Astrocyte (in vitro differentiated cells and primary cell): ENCODE data around the gene KRT37.

Source experiments
- CTCF ChIP-seq: IDR thresholded peaks from 2 replicates; pipeline ENCODE4 v1.5.1; 2011; ENCODE audit warnings: low read depth, mild to moderate bottlenecking, inconsistent platforms, low read length, moderate library complexity; ENCODE audit not compliant: insufficient read depth
- EZH2 ChIP-seq: IDR thresholded peaks from 2 replicates; pipeline ENCODE4 v1.6.1; 2012; ENCODE audit warnings: mild to moderate bottlenecking, low read length, inconsistent platforms; ENCODE audit not compliant: insufficient read depth

- TF ChIP-seq CTCF (no peak), EZH2 (no peak)
These were observed 18.2 kb downstream of the KRT37 start for GRCh38 chr17:41406205-41406604.
